Vagina (tissue), 2 donors: Measurements from ENCODE around the gene SCAF4.

Source experiments
- POLR2A ChIP-seq, 2 donors: fragments of 450-650 bp; IDR thresholded peaks; one replicate each; pipeline ENCODE4 v1.6.1; 2017; ENCODE audit warnings: antibody characterized with exemption in 2 of 2, mild to moderate bottlenecking in 2 of 2, moderate library complexity in 2 of 2
- POLR2AphosphoS5 ChIP-seq, 2 donors: sonication (generic); formaldehyde crosslinking; IDR thresholded peaks; one replicate each; pipeline ENCODE4 v1.9.0; 2017; ENCODE audit warnings: antibody characterized with exemption in 2 of 2, mild to moderate bottlenecking in 2 of 2, low read depth in 1 of 2; ENCODE audit not compliant: insufficient read depth in 1 of 2
- TF ChIP-seq, protein P1 (sequence below), 3 experiments: fragments of 450-650 bp in 2 of 3; fragments of 200-600 bp in 1 of 3; sonication (generic) in 1 of 3; IDR thresholded peaks; one replicate each; pipeline ENCODE4 v1.5.1; 2017 to 2019; ENCODE audit warnings: antibody characterized with exemption in 3 of 3, mild to moderate bottlenecking in 2 of 3, moderate library complexity in 2 of 3

DNA sequence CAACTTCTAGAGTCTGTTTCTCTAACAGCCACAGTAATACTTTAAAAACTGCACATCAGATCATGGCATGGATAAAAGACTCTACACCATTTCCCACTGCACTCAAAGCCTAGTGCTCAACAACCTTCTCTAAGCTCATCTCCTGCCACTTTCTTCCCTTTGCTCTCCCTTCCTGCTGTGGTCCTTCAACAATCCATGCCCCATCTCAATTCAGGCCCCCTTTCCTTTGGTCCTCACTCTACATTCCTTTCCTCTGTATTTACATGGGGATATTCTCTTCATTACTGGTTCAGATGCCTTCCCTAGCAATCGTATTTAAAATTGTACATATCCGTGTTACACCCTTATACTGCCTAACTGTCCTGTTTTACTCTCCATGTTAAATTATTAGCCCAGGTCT, 53.4 kb downstream of the SCAF4 start:
- TF ChIP-seq, protein P1, sequence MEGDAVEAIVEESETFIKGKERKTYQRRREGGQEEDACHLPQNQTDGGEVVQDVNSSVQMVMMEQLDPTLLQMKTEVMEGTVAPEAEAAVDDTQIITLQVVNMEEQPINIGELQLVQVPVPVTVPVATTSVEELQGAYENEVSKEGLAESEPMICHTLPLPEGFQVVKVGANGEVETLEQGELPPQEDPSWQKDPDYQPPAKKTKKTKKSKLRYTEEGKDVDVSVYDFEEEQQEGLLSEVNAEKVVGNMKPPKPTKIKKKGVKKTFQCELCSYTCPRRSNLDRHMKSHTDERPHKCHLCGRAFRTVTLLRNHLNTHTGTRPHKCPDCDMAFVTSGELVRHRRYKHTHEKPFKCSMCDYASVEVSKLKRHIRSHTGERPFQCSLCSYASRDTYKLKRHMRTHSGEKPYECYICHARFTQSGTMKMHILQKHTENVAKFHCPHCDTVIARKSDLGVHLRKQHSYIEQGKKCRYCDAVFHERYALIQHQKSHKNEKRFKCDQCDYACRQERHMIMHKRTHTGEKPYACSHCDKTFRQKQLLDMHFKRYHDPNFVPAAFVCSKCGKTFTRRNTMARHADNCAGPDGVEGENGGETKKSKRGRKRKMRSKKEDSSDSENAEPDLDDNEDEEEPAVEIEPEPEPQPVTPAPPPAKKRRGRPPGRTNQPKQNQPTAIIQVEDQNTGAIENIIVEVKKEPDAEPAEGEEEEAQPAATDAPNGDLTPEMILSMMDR (IDR thresholded peaks at IDR 0.05) = no peak
- TF ChIP-seq POLR2AphosphoS5 (IDR thresholded peaks at IDR 0.05; ENCODE audit: insufficient read depth in 1 of 2, low read depth in 1 of 2) (no peak), POLR2A (IDR thresholded peaks at IDR 0.05) (no peak)
